Measurements from ENCODE around the gene SHC4. TPM values are rescaled to one million over a fixed set of nuclear protein-coding genes. Genes with fewer than 3 reads are reported as not detected.

The SHC4 gene
- total RNA-seq, 1 experiment from 2014 or later, result not detected

DNA sequence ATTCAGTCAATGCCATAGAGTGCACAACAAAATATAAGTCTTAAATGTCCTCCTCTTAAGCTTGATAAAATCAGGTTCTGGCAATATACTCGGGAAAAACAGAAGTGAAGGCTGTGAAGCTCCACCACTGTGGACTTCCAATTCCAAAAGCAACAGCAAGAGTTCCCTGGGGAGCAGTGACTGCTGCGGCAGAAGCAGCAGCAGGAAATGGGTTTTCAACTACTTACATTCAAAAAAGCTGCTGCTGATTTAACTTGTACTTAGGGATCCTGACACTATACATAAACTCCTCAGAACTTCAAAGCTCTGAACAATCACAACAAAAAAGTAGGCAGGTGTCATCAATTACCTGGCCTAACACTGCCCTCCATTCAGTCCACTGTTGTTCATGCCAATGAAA, 157.6 kb downstream of the SHC4 start:
- Mint-ChIP-seq H3K4me1 (ENCODE audit: low read depth, unreplicated experiment) (peaks cover 6% of the 10 kb centered on the region), H3K9me3 (ENCODE audit: unreplicated experiment) (no peaks in the 10 kb centered on the region), H3K36me3 (ENCODE audit: insufficient read depth, unreplicated experiment) (peaks cover 9% of the 10 kb centered on the region), H3K27ac (ENCODE audit: unreplicated experiment) (no peak overlapping the region), H3K27me3 (ENCODE audit: insufficient read depth, unreplicated experiment) (no peaks in the 10 kb centered on the region), H3K4me3 (ENCODE audit: unreplicated experiment) (no peak overlapping the region)
- intact Hi-C loops (cut with micrococcal nuclease; ENCODE audit: unreplicated experiment), result no loop called here
- POLR2A ChIA-PET, result interaction anchor here (0.6 kb wide), 1 partner anchor 364 kb away, joined by 3 read pairs; the partner anchor contains the start of gene GALK2
- Histone ChIP-seq H3K27me3 (replicated peaks; ENCODE audit: control insufficient read depth, insufficient read depth, low read length) (no peaks in the 10 kb centered on the region), H3K4me1 (0 out of 2 replicates have a peak, but pooled peaks cover 6% of the 10 kb centered on the region), H3K9me3 (no peaks in the 10 kb centered on the region), H3K36me3 (ENCODE audit: control insufficient read depth, insufficient read depth, low read length) (no peaks in the 10 kb centered on the region; the same call in 1 of the 2 replicates), H3K4me3 (ENCODE audit: low read depth, low read length) (no peak overlapping the region)
- no peak for DNase-seq
- CTCF ChIA-PET, result interaction anchor here (1.6 kb wide), 1 partner anchor 170 kb away, joined by 3 read pairs; no protein-coding TSS in a partner anchor
- no TSS peak for BruUV-seq (replicated peaks)
- TF ChIP-seq, protein P1, sequence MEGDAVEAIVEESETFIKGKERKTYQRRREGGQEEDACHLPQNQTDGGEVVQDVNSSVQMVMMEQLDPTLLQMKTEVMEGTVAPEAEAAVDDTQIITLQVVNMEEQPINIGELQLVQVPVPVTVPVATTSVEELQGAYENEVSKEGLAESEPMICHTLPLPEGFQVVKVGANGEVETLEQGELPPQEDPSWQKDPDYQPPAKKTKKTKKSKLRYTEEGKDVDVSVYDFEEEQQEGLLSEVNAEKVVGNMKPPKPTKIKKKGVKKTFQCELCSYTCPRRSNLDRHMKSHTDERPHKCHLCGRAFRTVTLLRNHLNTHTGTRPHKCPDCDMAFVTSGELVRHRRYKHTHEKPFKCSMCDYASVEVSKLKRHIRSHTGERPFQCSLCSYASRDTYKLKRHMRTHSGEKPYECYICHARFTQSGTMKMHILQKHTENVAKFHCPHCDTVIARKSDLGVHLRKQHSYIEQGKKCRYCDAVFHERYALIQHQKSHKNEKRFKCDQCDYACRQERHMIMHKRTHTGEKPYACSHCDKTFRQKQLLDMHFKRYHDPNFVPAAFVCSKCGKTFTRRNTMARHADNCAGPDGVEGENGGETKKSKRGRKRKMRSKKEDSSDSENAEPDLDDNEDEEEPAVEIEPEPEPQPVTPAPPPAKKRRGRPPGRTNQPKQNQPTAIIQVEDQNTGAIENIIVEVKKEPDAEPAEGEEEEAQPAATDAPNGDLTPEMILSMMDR (IDR thresholded peaks at IDR 0.05; ENCODE audit: insufficient read depth in 1 of 2, low read depth in 1 of 2, low read length in 1 of 2, severe bottlenecking in 1 of 2, unreplicated experiment in 1 of 2), result no peak

DNA sequence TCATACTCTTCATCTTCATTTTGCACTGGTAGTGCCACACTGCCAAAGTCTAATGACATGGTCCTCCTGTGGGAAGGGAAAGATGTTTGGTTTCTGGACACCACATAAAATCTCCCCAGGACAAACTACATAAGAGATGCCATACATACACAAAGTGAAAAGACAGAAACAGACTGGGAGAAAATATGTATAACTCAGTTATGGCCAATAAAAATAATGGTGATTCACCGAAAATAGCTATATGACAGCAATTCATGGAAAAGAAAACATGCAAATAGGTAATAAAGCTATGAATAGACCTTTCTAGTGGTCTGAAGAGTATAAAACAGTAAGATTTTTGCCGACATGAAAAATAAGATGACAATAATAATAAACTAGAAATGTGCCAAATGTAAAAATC, 158.1 kb downstream of the SHC4 start:
- no TSS peak for BruUV-seq (replicated peaks)
- H3K36me3 Mint-ChIP-seq (ENCODE audit: insufficient read depth, unreplicated experiment), result peaks cover 4% of the 10 kb centered on the region
- no peaks in the 10 kb centered on the region; the same call in 1 of the 2 replicates for H3K36me3 ChIP-seq (ENCODE audit: control insufficient read depth, insufficient read depth, low read length)
- DNase-seq, result no peak
- intact Hi-C loops (cut with micrococcal nuclease; ENCODE audit: unreplicated experiment), result no loop called here
- 0 out of 2 replicates have a peak, but pooled peaks cover 6% of the 10 kb centered on the region for H3K4me1 ChIP-seq
- ChIA-PET CTCF (interaction anchor here (1.6 kb wide), 1 partner anchor 170 kb away, joined by 3 read pairs; no protein-coding TSS in a partner anchor), POLR2A (no interaction called here)
- H3K4me3 Mint-ChIP-seq (ENCODE audit: unreplicated experiment), result no peak overlapping the region
- H3K4me1 Mint-ChIP-seq (ENCODE audit: low read depth, unreplicated experiment), result peaks cover 6% of the 10 kb centered on the region
- TF ChIP-seq, protein P1 (IDR thresholded peaks at IDR 0.05; ENCODE audit: insufficient read depth in 1 of 2, low read depth in 1 of 2, low read length in 1 of 2, severe bottlenecking in 1 of 2, unreplicated experiment in 1 of 2), result no peak
- no peak overlapping the region for H3K4me3 ChIP-seq (ENCODE audit: low read depth, low read length)
- no peaks in the 10 kb centered on the region for H3K27me3 ChIP-seq (replicated peaks; ENCODE audit: control insufficient read depth, insufficient read depth, low read length)
- no peaks in the 10 kb centered on the region for H3K27me3 Mint-ChIP-seq (ENCODE audit: insufficient read depth, unreplicated experiment)
- H3K27ac Mint-ChIP-seq (ENCODE audit: unreplicated experiment), result no peak overlapping the region
- H3K9me3 Mint-ChIP-seq (ENCODE audit: unreplicated experiment), result no peaks in the 10 kb centered on the region
- H3K9me3 ChIP-seq, result no peaks in the 10 kb centered on the region

DNA sequence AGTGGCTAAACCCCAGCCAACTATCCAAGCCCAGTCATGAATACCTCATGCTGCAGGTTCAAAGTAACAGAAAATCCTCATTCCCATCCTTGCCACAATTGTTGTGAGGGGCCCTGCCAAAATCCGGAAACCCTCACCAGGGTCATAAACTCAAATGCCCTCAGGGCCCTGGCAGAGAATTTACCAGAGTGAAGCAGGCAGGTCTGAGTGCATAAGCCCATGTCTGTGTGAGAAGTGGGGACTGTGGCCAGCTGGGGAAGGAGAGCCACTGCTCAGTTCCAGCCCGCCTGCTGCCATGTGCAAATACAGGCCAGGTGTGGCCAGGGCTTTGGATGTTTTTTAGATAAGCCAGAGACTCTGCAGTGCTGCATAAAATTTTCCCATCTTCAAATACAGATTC, 159.8 kb downstream of the SHC4 start:
- no peaks in the 10 kb centered on the region for H3K9me3 Mint-ChIP-seq (ENCODE audit: unreplicated experiment)
- no peaks in the 10 kb centered on the region; the same call in 1 of the 2 replicates for H3K36me3 ChIP-seq (ENCODE audit: control insufficient read depth, insufficient read depth, low read length)
- no peaks in the 10 kb centered on the region for H3K9me3 ChIP-seq
- intact Hi-C loops (cut with micrococcal nuclease; ENCODE audit: unreplicated experiment), result no loop called here
- no peak overlapping the region for H3K4me3 Mint-ChIP-seq (ENCODE audit: unreplicated experiment)
- POLR2A ChIA-PET, result no interaction called here
- no peaks in the 10 kb centered on the region for H3K27me3 ChIP-seq (replicated peaks; ENCODE audit: control insufficient read depth, insufficient read depth, low read length)
- H3K36me3 Mint-ChIP-seq (ENCODE audit: insufficient read depth, unreplicated experiment), result no peaks in the 10 kb centered on the region
- CTCF ChIA-PET, result no interaction called here
- H3K27ac Mint-ChIP-seq (ENCODE audit: unreplicated experiment), result no peak overlapping the region
- H3K4me1 Mint-ChIP-seq (ENCODE audit: low read depth, unreplicated experiment), result no peaks in the 10 kb centered on the region
- TF ChIP-seq, protein P1 (IDR thresholded peaks at IDR 0.05; ENCODE audit: insufficient read depth in 1 of 2, low read depth in 1 of 2, low read length in 1 of 2, severe bottlenecking in 1 of 2, unreplicated experiment in 1 of 2), result no peak
- no peak overlapping the region for H3K4me3 ChIP-seq (ENCODE audit: low read depth, low read length)
- H3K27me3 Mint-ChIP-seq (ENCODE audit: insufficient read depth, unreplicated experiment), result no peaks in the 10 kb centered on the region
- no TSS peak for BruUV-seq (replicated peaks)
- no peaks in the 10 kb centered on the region for H3K4me1 ChIP-seq
- DNase-seq, result no peak
